Liver (tissue), 9 donors: ENCODE results near the gene ATAD1. TPM values are rescaled to one million over a fixed set of nuclear protein-coding genes. Genes with fewer than 3 reads are reported as not detected.

Experiments
- DNase-seq: peaks from one replicate; pipeline ENCODE4 v3.0.0-alpha.2; 2017; ENCODE audit warnings: low spot score
- H3K27ac ChIP-seq, 2 donors: one replicate each; pipeline ENCODE4 v1.7.0; 2013; ENCODE audit warnings: inconsistent platforms in 2 of 2, low read length in 2 of 2, control low read depth in 1 of 2, low read depth in 1 of 2, mild to moderate bottlenecking in 1 of 2
- H3K27me3 ChIP-seq, 4 donors: one replicate each; pipeline versions ENCODE4 v1.6.1 to v1.7.0; 2013; ENCODE audit warnings: low read length in 3 of 4, inconsistent platforms in 1 of 4, mild to moderate bottlenecking in 1 of 4, moderate library complexity in 1 of 4; ENCODE audit not compliant: control insufficient read depth in 4 of 4, insufficient read depth in 4 of 4
- H3K36me3 ChIP-seq, 4 donors: one replicate each; pipeline versions ENCODE4 v1.6.1 to v1.7.0; 2013; ENCODE audit warnings: low read length in 3 of 4, mild to moderate bottlenecking in 3 of 4, low read depth in 1 of 4, moderate library complexity in 1 of 4; ENCODE audit not compliant: control insufficient read depth in 4 of 4, insufficient read depth in 3 of 4
- H3K4me1 ChIP-seq, 4 donors: one replicate each; pipeline versions ENCODE4 v1.6.1 to v1.7.0; 2013; ENCODE audit warnings: low read length in 3 of 4, mild to moderate bottlenecking in 3 of 4, moderate library complexity in 1 of 4; ENCODE audit not compliant: control insufficient read depth in 4 of 4, insufficient read depth in 4 of 4
- H3K4me3 ChIP-seq, 3 donors: one replicate each; pipeline versions ENCODE4 v1.6.1 to v1.7.0; 2013; ENCODE audit warnings: low read length in 3 of 3, control low read depth in 1 of 3, low read depth in 1 of 3, mild to moderate bottlenecking in 1 of 3
- H3K9ac ChIP-seq, 2 donors: one replicate each; pipeline ENCODE4 v1.7.0; 2013; ENCODE audit warnings: low read length in 2 of 2, mild to moderate bottlenecking in 2 of 2, moderate library complexity in 2 of 2, control low read depth in 1 of 2, low read depth in 1 of 2
- H3K9me3 ChIP-seq, 4 donors: one replicate each; pipeline versions ENCODE4 v1.6.1 to v1.7.0; 2013; ENCODE audit warnings: low read length in 3 of 4; ENCODE audit not compliant: control insufficient read depth in 4 of 4
- CTCF ChIP-seq: fragments of 150-350 bp; IDR thresholded peaks from 2 replicates; pipeline ENCODE4 v1.5.1; 2017; ENCODE audit warnings: improper control_type of control experiment, low read depth, low read length; ENCODE audit not compliant: missing input control
- EGR1 ChIP-seq, 2 donors: IDR thresholded peaks; 2 replicates each; pipeline ENCODE4 v1.6.1; 2016 to 2018; ENCODE audit warnings: antibody characterized with exemption in 2 of 2, low read depth in 2 of 2
- FOXA1 ChIP-seq: IDR thresholded peaks from 2 replicates; pipeline ENCODE4 v1.6.1; 2016; ENCODE audit warnings: antibody characterized with exemption
- FOXA2 ChIP-seq: IDR thresholded peaks from 2 replicates; pipeline ENCODE4 v1.6.1; 2016; ENCODE audit warnings: antibody characterized with exemption
- GABPA ChIP-seq, 2 donors: IDR thresholded peaks in 1 of 2; conservative IDR thresholded peaks in 1 of 2; 2 replicates each; pipeline ENCODE4 v1.6.1; 2016; ENCODE audit warnings: antibody characterized with exemption in 2 of 2, mild to moderate bottlenecking in 1 of 2, moderate library complexity in 1 of 2
- HNF4A ChIP-seq, 2 donors: conservative IDR thresholded peaks; 2 replicates each; pipeline ENCODE4 v1.6.1; 2016; ENCODE audit warnings: antibody characterized with exemption in 2 of 2, mild to moderate bottlenecking in 2 of 2
- HNF4G ChIP-seq: IDR thresholded peaks from 2 replicates; pipeline ENCODE4 v1.6.1; 2016; ENCODE audit warnings: antibody characterized with exemption
- JUND ChIP-seq, 2 donors: IDR thresholded peaks; 2 replicates each; pipeline ENCODE4 v1.6.1; 2016; ENCODE audit warnings: antibody characterized with exemption in 2 of 2
- NR2F2 ChIP-seq: IDR thresholded peaks from 2 replicates; pipeline ENCODE4 v1.6.1; 2016; ENCODE audit warnings: antibody characterized with exemption
- RAD21 ChIP-seq, 2 donors: IDR thresholded peaks; 2 replicates each; pipeline ENCODE4 v1.6.1; 2016; ENCODE audit warnings: antibody characterized with exemption in 2 of 2, mild to moderate bottlenecking in 2 of 2
- REST ChIP-seq: IDR thresholded peaks from 2 replicates; pipeline ENCODE4 v1.6.1; 2016; ENCODE audit warnings: antibody characterized with exemption, mild to moderate bottlenecking
- RXRA ChIP-seq, 2 donors: IDR thresholded peaks; 2 replicates each; pipeline ENCODE4 v1.6.1; 2017 to 2018; ENCODE audit warnings: antibody characterized with exemption in 2 of 2, mild to moderate bottlenecking in 1 of 2
- SP1 ChIP-seq: IDR thresholded peaks from 2 replicates; pipeline ENCODE4 v1.6.1; 2018; ENCODE audit warnings: antibody characterized with exemption, mild to moderate bottlenecking
- TAF1 ChIP-seq: conservative IDR thresholded peaks from 2 replicates; pipeline ENCODE4 v1.6.1; 2016; ENCODE audit warnings: antibody characterized with exemption, mild to moderate bottlenecking
- YY1 ChIP-seq: IDR thresholded peaks from 2 replicates; pipeline ENCODE4 v1.6.1; 2016; ENCODE audit warnings: antibody characterized with exemption, mild to moderate bottlenecking
- ZBTB33 ChIP-seq: IDR thresholded peaks from 2 replicates; pipeline ENCODE4 v1.6.1; 2016; ENCODE audit warnings: antibody characterized with exemption
- WGBS: extraction: QIAGEN DNeasy Blood & Tissue Kit; methylation state at CpG from one replicate; pipeline ENCODE4 v1.1.7; 2013; 5-methylcytosine and 5-hydroxymethylcytosine counted together
- polyA plus RNA-seq, 2 donors: library from polyadenylated mRNA; stranded (reverse) in 1 of 2; unstranded in 1 of 2; fragments of 200-250 nt in 1 of 2; fragments of >200 nt in 1 of 2; fragmentation: Nextera tagmentation in 1 of 2; extraction: Ambion mirVana in 1 of 2; gene quantifications; one replicate each; pipeline versions ENCODE4 v1.2.1 to v1.2.3, GENCODE V29; 2013 to 2015
- total RNA-seq, 2 donors: library from RNA; depleted of rRNA; stranded (reverse); fragments of >200 nt; gene quantifications; one replicate each; pipeline ENCODE4 v1.2.3, GENCODE V29; 2014
- TF ChIP-seq, protein P1 (sequence below): IDR thresholded peaks from 2 replicates; pipeline ENCODE4 v1.6.1; 2016; ENCODE audit warnings: antibody characterized with exemption
- TF ChIP-seq, protein P2 (sequence below): IDR thresholded peaks from 2 replicates; pipeline ENCODE4 v1.6.1; 2016; ENCODE audit warnings: antibody characterized with exemption
- donor health status: healthy.
- donor health status: healthy.
- donor health status: healthy.
- donor health status: healthy.
- donor health status: healthy.

The ATAD1 gene
- total and polyA plus RNA-seq, 4 donors, result 12.6 to 33.4 (median 13.1) TPM

GRCh38 chr10:87861566-87861952 lies 43.5 kb upstream of the ATAD1 start:
- H3K27ac ChIP-seq, result peak overlapping the region; percentile 92 to 99
- TF ChIP-seq, protein P1, sequence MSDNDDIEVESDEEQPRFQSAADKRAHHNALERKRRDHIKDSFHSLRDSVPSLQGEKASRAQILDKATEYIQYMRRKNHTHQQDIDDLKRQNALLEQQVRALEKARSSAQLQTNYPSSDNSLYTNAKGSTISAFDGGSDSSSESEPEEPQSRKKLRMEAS, result peak; percentile 20
- TF ChIP-seq RXRA (IDR thresholded peaks at IDR 0.05) (peak; percentile 37 to 69), REST (no peak), HNF4A (conservative IDR thresholded peaks at IDR 0.05) (peak; percentile 55 to 70), NR2F2 (no peak), YY1 (peak; percentile 94), SP1 (peak; percentile 47), FOXA1 (peak; percentile 25), JUND (IDR thresholded peaks at IDR 0.05) (peak; percentile 38 to 44), HNF4G (no peak), GABPA (IDR thresholded peaks at IDR 0.05 in 1 of 2, conservative IDR thresholded peaks at IDR 0.05 in 1 of 2) (peak in 1 of 2 donors; percentile 5), FOXA2 (peak; percentile 41), RAD21 (IDR thresholded peaks at IDR 0.05) (peak; percentile 62 to 68), EGR1 (IDR thresholded peaks at IDR 0.05; ENCODE audit: low read depth in 2 of 2) (no peak)
- H3K27me3 ChIP-seq, result no peaks in the 10 kb centered on the region
- H3K9ac ChIP-seq, result peak overlapping the region; percentile 73 to 79
- peaks cover 0 to 20% (median 13%) of the 10 kb centered on the region in 4 donors for H3K4me1 ChIP-seq
- DNase-seq, result peak; percentile 79
- WGBS, result 4% methylated on average over 16 of the region's 16 CpGs
- no peaks in the 10 kb centered on the region for H3K9me3 ChIP-seq
- H3K36me3 ChIP-seq, result no peaks in the 10 kb centered on the region
- peak overlapping the region; percentile 75 to 93 (median 91) for H3K4me3 ChIP-seq

DNA sequence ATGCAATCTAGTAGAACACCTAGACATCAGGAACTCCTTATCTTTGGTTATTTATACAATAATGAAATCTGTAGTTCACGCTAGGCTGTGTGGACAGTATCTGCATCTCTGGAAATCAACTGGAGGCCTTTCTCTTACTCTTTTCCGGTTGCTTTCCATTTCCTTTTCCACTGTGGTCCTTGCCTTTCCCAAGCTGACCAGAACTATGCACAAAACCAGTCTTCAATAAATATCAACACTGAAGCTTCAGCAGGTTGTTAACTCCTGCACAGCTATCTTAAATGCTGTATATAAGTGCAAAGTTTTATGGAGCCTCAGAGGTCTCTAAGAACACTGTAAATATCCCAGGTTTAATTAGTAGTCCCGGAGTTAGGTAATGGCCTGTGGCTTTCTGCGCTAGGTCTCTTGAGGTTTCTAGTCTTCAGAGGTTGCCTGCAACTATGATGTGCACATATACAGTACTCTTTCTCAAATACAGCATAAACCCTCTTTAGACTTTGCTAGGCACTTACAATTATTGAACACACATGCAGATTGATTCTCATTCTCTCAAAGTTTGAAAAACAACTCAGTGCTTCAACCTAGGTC lies 42.9 kb upstream of the ATAD1 start:
- peak overlapping the region; percentile 18 to 31 for H3K9ac ChIP-seq
- no peaks in the 10 kb centered on the region for H3K9me3 ChIP-seq
- H3K27me3 ChIP-seq, result no peaks in the 10 kb centered on the region
- DNase-seq, result no peak
- peaks cover 0 to 20% (median 13%) of the 10 kb centered on the region in 4 donors for H3K4me1 ChIP-seq
- H3K36me3 ChIP-seq, result no peaks in the 10 kb centered on the region
- WGBS, result 55% methylated on average over 4 of the region's 4 CpGs
- H3K27ac ChIP-seq, result peak overlapping the region; percentile 92 to 99
- H3K4me3 ChIP-seq, result peak overlapping the region in 2 of 3 donors; percentile 75 to 91
- no peak for TF ChIP-seq RXRA (IDR thresholded peaks at IDR 0.05)
- TF ChIP-seq TAF1, result no peak
- no peak for TF ChIP-seq EGR1 (IDR thresholded peaks at IDR 0.05; ENCODE audit: low read depth in 2 of 2)
- no peak for TF ChIP-seq YY1
- no peak for TF ChIP-seq CTCF
- TF ChIP-seq JUND (IDR thresholded peaks at IDR 0.05), result no peak
- no peak for TF ChIP-seq HNF4G
- no peak for TF ChIP-seq SP1
- TF ChIP-seq, protein P2, sequence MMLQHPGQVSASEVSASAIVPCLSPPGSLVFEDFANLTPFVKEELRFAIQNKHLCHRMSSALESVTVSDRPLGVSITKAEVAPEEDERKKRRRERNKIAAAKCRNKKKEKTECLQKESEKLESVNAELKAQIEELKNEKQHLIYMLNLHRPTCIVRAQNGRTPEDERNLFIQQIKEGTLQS, result no peak
- TF ChIP-seq FOXA1, result no peak
- no peak for TF ChIP-seq NR2F2
- TF ChIP-seq HNF4A (conservative IDR thresholded peaks at IDR 0.05), result no peak
- no peak for TF ChIP-seq ZBTB33
- TF ChIP-seq, protein P1, result no peak
- TF ChIP-seq GABPA (IDR thresholded peaks at IDR 0.05 in 1 of 2, conservative IDR thresholded peaks at IDR 0.05 in 1 of 2), result no peak
- TF ChIP-seq FOXA2, result no peak
- TF ChIP-seq REST, result no peak
- TF ChIP-seq RAD21 (IDR thresholded peaks at IDR 0.05), result no peak
